GM12875 (cell line): ENCODE measurements around the gene ST6GALNAC3.

Experiments used
- H3K4me3 ChIP-seq: one replicate; pipeline ENCODE4 v1.5.1; 2011; ENCODE audit warnings: low read depth, low read length, control low read depth
- CTCF ChIP-seq: IDR thresholded peaks from 2 replicates; pipeline ENCODE4 v1.5.1; 2011; ENCODE audit warnings: low read depth, mild to moderate bottlenecking, control low read depth, inconsistent platforms, low read length, moderate library complexity, borderline replicate concordance; ENCODE audit not compliant: insufficient read depth

The ST6GALNAC3 gene

GRCh38 chr1:76661531-76661930, 587.0 kb downstream of the ST6GALNAC3 start:
- no peak overlapping the region for H3K4me3 ChIP-seq
- TF ChIP-seq CTCF, result no peak

GRCh38 chr1:76666499-76666898, 592.0 kb downstream of the ST6GALNAC3 start:
- no peak overlapping the region for H3K4me3 ChIP-seq
- TF ChIP-seq CTCF, result no peak

GRCh38 chr1:76668046-76668445, 593.5 kb downstream of the ST6GALNAC3 start:
- TF ChIP-seq CTCF, result no peak
- H3K4me3 ChIP-seq, result no peak overlapping the region

GRCh38 chr1:76669131-76669530, 594.6 kb downstream of the ST6GALNAC3 start:
- TF ChIP-seq CTCF, result no peak
- no peak overlapping the region for H3K4me3 ChIP-seq

- no peak for TF ChIP-seq CTCF
- no peak overlapping the region for H3K4me3 ChIP-seq
Measured at GRCh38 chr1:76669624-76670315, 595.2 kb downstream of the ST6GALNAC3 start.

GRCh38 chr1:76674689-76675210, 600.2 kb downstream of the ST6GALNAC3 start:
- TF ChIP-seq CTCF, result no peak
- no peak overlapping the region for H3K4me3 ChIP-seq

- TF ChIP-seq CTCF, result no peak
- no peak overlapping the region for H3K4me3 ChIP-seq
Measured at GRCh38 chr1:76677416-76678405, 603.2 kb downstream of the ST6GALNAC3 start.
